ENCODE data around the gene BICC1. TPM values are rescaled to one million over a fixed set of nuclear protein-coding genes. Genes with fewer than 3 reads are reported as not detected.

BICC1 gene
- total RNA-seq, 1 experiment from 2014 or later: 0.57 TPM

DNA sequence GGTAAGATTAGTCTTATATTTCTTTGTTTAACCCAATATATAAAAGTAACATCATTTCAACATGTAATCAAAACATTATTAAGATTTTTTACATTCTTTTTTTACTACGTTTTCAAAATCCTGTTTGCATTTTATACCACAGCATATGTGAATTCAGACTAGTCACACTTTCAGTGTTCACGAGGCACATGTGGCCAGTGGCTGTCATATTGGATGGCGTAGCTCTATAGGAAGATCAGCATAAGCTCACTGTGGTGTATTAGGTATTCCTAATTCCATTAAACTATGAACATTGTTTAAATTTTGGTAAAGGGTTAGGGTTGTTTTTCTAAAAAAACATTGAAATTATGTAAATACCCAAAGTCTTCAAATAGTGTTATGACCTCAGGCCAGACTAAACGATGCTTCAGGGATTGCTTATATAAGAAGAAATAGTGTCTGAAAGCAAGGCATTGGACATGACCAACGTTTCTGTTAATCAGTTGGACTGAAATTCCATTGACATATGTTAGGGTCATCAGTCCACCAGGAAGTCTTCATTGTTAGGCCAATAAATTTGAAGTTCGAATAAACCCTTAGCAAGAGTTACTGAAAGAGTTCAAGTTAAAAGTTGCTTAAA lies 97.0 kb downstream of the BICC1 start:
- Histone ChIP-seq H2BK5ac (ENCODE audit: insufficient read length, low read length) (no peak overlapping the region), H3K4me1 (ENCODE audit: insufficient read depth, low read length) (no peaks in the 10 kb centered on the region), H3K27ac (ENCODE audit: insufficient read length, low read depth, low read length) (no peak overlapping the region), H3T11ph (ENCODE audit: low read length) (no peak overlapping the region), H3K23me2 (ENCODE audit: insufficient read length, low read depth, low read length, poor library complexity, severe bottlenecking) (no peaks in the 10 kb centered on the region), H4K5ac (ENCODE audit: insufficient read length, low read depth, low read length) (no peak overlapping the region), H3K9ac (ENCODE audit: extremely low read depth, insufficient read length, low read length) (no peak overlapping the region), H4K91ac (ENCODE audit: insufficient read length, low read depth, low read length) (no peak overlapping the region), H2BK120ac (ENCODE audit: low read depth, low read length, poor library complexity, severe bottlenecking) (no peak overlapping the region), H2AK5ac (ENCODE audit: insufficient read length, low read length) (no peak overlapping the region), H3K4me2 (ENCODE audit: insufficient read depth, insufficient read length, low read length) (no peak overlapping the region), H3K4ac (ENCODE audit: low read depth, low read length) (no peak overlapping the region), H3K79me1 (ENCODE audit: insufficient read depth, low read depth, low read length, poor library complexity, severe bottlenecking) (no peaks in the 10 kb centered on the region), H4K8ac (replicated peaks; ENCODE audit: insufficient read length, low read depth, low read length) (no peak overlapping the region), H2BK20ac (ENCODE audit: low read depth, low read length, poor library complexity, severe bottlenecking) (no peak overlapping the region), H3K14ac (ENCODE audit: insufficient read depth, low read length) (no peak overlapping the region), H3K56ac (ENCODE audit: insufficient read length, low read depth, low read length) (no peak overlapping the region), H3K23ac (ENCODE audit: insufficient read length, low read depth, low read length) (no peak overlapping the region), H4K20me1 (ENCODE audit: control insufficient read depth, insufficient read depth, insufficient read length) (no peaks in the 10 kb centered on the region), H3K9me3 (ENCODE audit: control insufficient read depth, low read depth, low read length) (no peaks in the 10 kb centered on the region), H3K79me2 (ENCODE audit: insufficient read depth, low read length) (no peaks in the 10 kb centered on the region), H3K18ac (ENCODE audit: insufficient read length, low read depth, low read length) (no peak overlapping the region), H2BK12ac (ENCODE audit: insufficient read length, low read depth, low read length) (no peak overlapping the region), H3K27me3 (ENCODE audit: insufficient read depth, low read length) (no peaks in the 10 kb centered on the region), H2BK15ac (ENCODE audit: low read depth, low read length) (no peak overlapping the region), H2AFZ (ENCODE audit: low read length) (no peak overlapping the region)
- Mint-ChIP-seq H3K36me3 (ENCODE audit: insufficient read depth in 1 of 3, low read depth in 3 of 3) (no peaks in the 10 kb centered on the region), H3K27me3 (ENCODE audit: low read depth) (no peaks in the 10 kb centered on the region), H3K27ac (no peak overlapping the region), H3K4me3 (no peak overlapping the region), H3K4me1 (no peaks in the 10 kb centered on the region), H3K9me3 (0 out of 5 replicates have a peak, but pooled peaks cover 0 to 3% of the 10 kb centered on the region in 2 experiments)
- WGBS (ENCODE audit: extremely low coverage, insufficient read length, low lambda C conversion rate): no CpG with 5 or more reads among the region's 6 CpGs
- TF ChIP-seq, protein P1, sequence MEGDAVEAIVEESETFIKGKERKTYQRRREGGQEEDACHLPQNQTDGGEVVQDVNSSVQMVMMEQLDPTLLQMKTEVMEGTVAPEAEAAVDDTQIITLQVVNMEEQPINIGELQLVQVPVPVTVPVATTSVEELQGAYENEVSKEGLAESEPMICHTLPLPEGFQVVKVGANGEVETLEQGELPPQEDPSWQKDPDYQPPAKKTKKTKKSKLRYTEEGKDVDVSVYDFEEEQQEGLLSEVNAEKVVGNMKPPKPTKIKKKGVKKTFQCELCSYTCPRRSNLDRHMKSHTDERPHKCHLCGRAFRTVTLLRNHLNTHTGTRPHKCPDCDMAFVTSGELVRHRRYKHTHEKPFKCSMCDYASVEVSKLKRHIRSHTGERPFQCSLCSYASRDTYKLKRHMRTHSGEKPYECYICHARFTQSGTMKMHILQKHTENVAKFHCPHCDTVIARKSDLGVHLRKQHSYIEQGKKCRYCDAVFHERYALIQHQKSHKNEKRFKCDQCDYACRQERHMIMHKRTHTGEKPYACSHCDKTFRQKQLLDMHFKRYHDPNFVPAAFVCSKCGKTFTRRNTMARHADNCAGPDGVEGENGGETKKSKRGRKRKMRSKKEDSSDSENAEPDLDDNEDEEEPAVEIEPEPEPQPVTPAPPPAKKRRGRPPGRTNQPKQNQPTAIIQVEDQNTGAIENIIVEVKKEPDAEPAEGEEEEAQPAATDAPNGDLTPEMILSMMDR (conservative IDR thresholded peaks at IDR 0.05): no peak
- no peak for DNase-seq

All from H9 (cell line).